CD4-positive, alpha-beta T cell (primary cell): ENCODE data around the gene ETV3L. TPM values are rescaled to one million over a fixed set of nuclear protein-coding genes. Genes with fewer than 3 reads are reported as not detected.

Experiments
- ATAC-seq: fragments of 200-7000 bp; cut with Tn5 transposase; one replicate; pipeline ENCODE4 v1.10.0; 2022; ENCODE audit warnings: mild to moderate bottlenecking; ENCODE audit not compliant: poor library complexity
- CTCF ChIA-PET: fragments of 350-600 bp; sonication (Branson Sonifier 250); formaldehyde crosslinking; loops from one replicate; lab custom pipeline; 2021; ENCODE audit warnings: antibody characterized with exemption, inconsistent platforms; lab: Charles Lee
- POLR2A ChIA-PET: fragments of 350-600 bp; sonication (Branson Sonifier 250); formaldehyde crosslinking; loops from one replicate; lab custom pipeline; 2021; ENCODE audit warnings: antibody characterized with exemption, inconsistent platforms; lab: Charles Lee
- DNase-seq, 14 experiments: peaks; one replicate each; pipeline ENCODE4 v3.0.0-alpha.2; 2013 to 2020; ENCODE audit warnings: mixed read lengths in 2 of 14
- H3K27ac ChIP-seq, 2 donors: one replicate each; pipeline versions ENCODE4 v1.5.1 to v1.7.0; 2013; ENCODE audit warnings: low read length in 2 of 2, low read depth in 1 of 2, mild to moderate bottlenecking in 1 of 2
- H3K27me3 ChIP-seq, 2 experiments: 1 replicate in 1 of 2; 2 replicates in 1 of 2; pipeline versions ENCODE4 v1.6.1 to v1.7.0; 2013; ENCODE audit warnings: low read length in 2 of 2, control low read depth in 1 of 2, mild to moderate bottlenecking in 1 of 2, moderate library complexity in 1 of 2; ENCODE audit not compliant: insufficient read depth in 2 of 2, control insufficient read depth in 1 of 2
- H3K36me3 ChIP-seq: one replicate; pipeline ENCODE4 v1.6.1; 2013; ENCODE audit warnings: low read length, control low read depth; ENCODE audit not compliant: insufficient read depth
- H3K4me1 ChIP-seq: one replicate; pipeline ENCODE4 v1.6.1; 2013; ENCODE audit warnings: low read length, control low read depth; ENCODE audit not compliant: insufficient read depth
- H3K4me3 ChIP-seq: one replicate; pipeline ENCODE4 v1.5.1; 2013; ENCODE audit warnings: mild to moderate bottlenecking, low read length, moderate library complexity
- H3K9me3 ChIP-seq, 2 experiments: 1 replicate in 1 of 2; 2 replicates in 1 of 2; pipeline versions ENCODE4 v1.6.1 to v1.7.0; 2013; ENCODE audit warnings: low read length in 2 of 2, mild to moderate bottlenecking in 2 of 2, control low read depth in 1 of 2, moderate library complexity in 1 of 2; ENCODE audit not compliant: control insufficient read depth in 1 of 2, insufficient read depth in 1 of 2
- H3K27ac Mint-ChIP-seq: one replicate; pipeline ENCODE4 v1.8.0; 2020; ENCODE audit warnings: mixed read lengths
- H3K27me3 Mint-ChIP-seq: one replicate; pipeline ENCODE4 v1.8.0; 2021; ENCODE audit warnings: mixed read lengths
- H3K36me3 Mint-ChIP-seq: one replicate; pipeline ENCODE4 v1.8.0; 2021; ENCODE audit warnings: low read depth, mixed read lengths
- H3K4me1 Mint-ChIP-seq: one replicate; pipeline ENCODE4 v1.8.0; 2021; ENCODE audit warnings: low read depth, mixed read lengths
- H3K4me3 Mint-ChIP-seq: one replicate; pipeline ENCODE4 v1.8.0; 2020; ENCODE audit warnings: mild to moderate bottlenecking, mixed read lengths
- H3K9me3 Mint-ChIP-seq: one replicate; pipeline ENCODE4 v1.8.0; 2020; ENCODE audit warnings: mixed read lengths
- CTCF ChIP-seq: fragments of 200-600 bp; IDR thresholded peaks from one replicate; pipeline ENCODE4 v1.8.0; 2022; ENCODE audit warnings: antibody characterized with exemption, mild to moderate bottlenecking
- intact Hi-C, 2 experiments: fragments of 100-400 bp; cut with DNase I in 1 of 2; cut with micrococcal nuclease in 1 of 2; formaldehyde crosslinking; loops; one replicate each; pipeline versions ENCODE4 v1.15.1 to v1.9.0; 2023 to 2025; cut with DNase I, micrococcal nuclease
- total RNA-seq, 174 experiments: library from RNA in 2 of 174; stranded (reverse) in 2 of 174; gene quantifications; one replicate each; pipeline ENCODE4 v1.2.3 and lab custom pipeline; 2021 to 2026

ETV3L gene
- total RNA-seq, 2 experiments from 2014 or later: not detected

GRCh38 chr1:157137408-157138219, 38.0 kb upstream of the ETV3L start:
- peaks cover 51% of the 10 kb centered on the region for H3K4me1 ChIP-seq
- POLR2A ChIA-PET: interaction anchor here (0.6 to 1.7 kb wide), 2 partner anchors 18 to 48 kb away, joined by 3 to 6 read pairs; no protein-coding TSS in a partner anchor

GRCh38 chr1:157137046-157137407, 37.4 kb upstream of the ETV3L start:
- DNase-seq (peak in 2 of 14 experiments; percentile 34 to 36), ATAC-seq (no peak)
- H3K4me1 ChIP-seq: peaks cover 56% of the 10 kb centered on the region
- POLR2A ChIA-PET: no interaction called here
- TF ChIP-seq CTCF: no peak
- H3K4me3 ChIP-seq: peak overlapping the region; percentile 84
- Mint-ChIP-seq H3K9me3 (no peaks in the 10 kb centered on the region), H3K4me3 (peak overlapping the region; percentile 94), H3K27ac (peak overlapping the region; percentile 90), H3K27me3 (no peaks in the 10 kb centered on the region), H3K36me3 (peaks cover 55% of the 10 kb centered on the region), H3K4me1 (peaks cover 74% of the 10 kb centered on the region)
- intact Hi-C loops: loop anchor here in 1 of 2 experiments (5.0 to 10.0 kb wide), 2 partner anchors 45 to 322 kb away; partner anchors contain the start of gene SH2D2A
- H3K27ac ChIP-seq: peak overlapping the region in 1 of 2 donors; percentile 98
- CTCF ChIA-PET: interaction anchor here (2.4 to 4.7 kb wide), 3 partner anchors 19 to 47 kb away, joined by 10 to 27 read pairs (median 13); no protein-coding TSS in a partner anchor
- peaks cover 34% of the 10 kb centered on the region for H3K36me3 ChIP-seq
- no peaks in the 10 kb centered on the region for H3K27me3 ChIP-seq
- H3K9me3 ChIP-seq: no peaks in the 10 kb centered on the region

More at GRCh38 chr1:157137408-157138219, 38.0 kb upstream of the ETV3L start:
- H3K4me3 ChIP-seq: peak overlapping the region; percentile 84
- ATAC-seq (no peak), DNase-seq (peak in 5 of 14 experiments; percentile 10 to 55 (median 39))
- no peak for TF ChIP-seq CTCF
- peaks cover 29% of the 10 kb centered on the region for H3K36me3 ChIP-seq
- Mint-ChIP-seq H3K9me3 (no peaks in the 10 kb centered on the region), H3K4me3 (peak overlapping the region; percentile 94), H3K27me3 (no peaks in the 10 kb centered on the region), H3K36me3 (peaks cover 50% of the 10 kb centered on the region), H3K4me1 (peaks cover 68% of the 10 kb centered on the region), H3K27ac (peak overlapping the region; percentile 90)
- intact Hi-C loops: loop anchor here in 1 of 2 experiments (5.0 to 10.0 kb wide), 2 partner anchors 45 to 323 kb away; partner anchors contain the start of gene SH2D2A
- CTCF ChIA-PET: interaction anchor here (2.7 to 4.7 kb wide), 2 partner anchors 19 to 47 kb away, joined by 13 to 27 read pairs; no protein-coding TSS in a partner anchor
- peak overlapping the region; percentile 90 to 98 for H3K27ac ChIP-seq
- no peaks in the 10 kb centered on the region for H3K27me3 ChIP-seq
- no peaks in the 10 kb centered on the region for H3K9me3 ChIP-seq

GRCh38 chr1:157136133-157136532, 36.5 kb upstream of the ETV3L start:
- no peaks in the 10 kb centered on the region for H3K9me3 ChIP-seq
- no peaks in the 10 kb centered on the region for H3K27me3 Mint-ChIP-seq
- ATAC-seq (no peak), DNase-seq (peak in 3 of 14 experiments; percentile 32 to 43 (median 34))
- H3K27me3 ChIP-seq: no peaks in the 10 kb centered on the region
- intact Hi-C loops: loop anchor here in 1 of 2 experiments (5.0 to 10.0 kb wide), 2 partner anchors 44 to 321 kb away; partner anchors contain the start of gene SH2D2A
- peak overlapping the region; percentile 90 for H3K27ac Mint-ChIP-seq
- peaks cover 83% of the 10 kb centered on the region for H3K4me1 Mint-ChIP-seq
- ChIA-PET CTCF (interaction anchor here (1.7 to 4.7 kb wide), 3 partner anchors 10 to 46 kb away, joined by 5 to 27 read pairs (median 10); no protein-coding TSS in a partner anchor), POLR2A (no interaction called here)
- no peaks in the 10 kb centered on the region for H3K9me3 Mint-ChIP-seq
- TF ChIP-seq CTCF: no peak
- peaks cover 42% of the 10 kb centered on the region for H3K36me3 ChIP-seq
- H3K4me3 ChIP-seq: no peak overlapping the region
- H3K4me1 ChIP-seq: peaks cover 59% of the 10 kb centered on the region
- H3K4me3 Mint-ChIP-seq: peak overlapping the region; percentile 94
- peaks cover 64% of the 10 kb centered on the region for H3K36me3 Mint-ChIP-seq
- H3K27ac ChIP-seq: no peak overlapping the region
